ENCODE measurements around the gene NR6A1. TPM values are rescaled to one million over a fixed set of nuclear protein-coding genes. Genes with fewer than 3 reads are reported as not detected.
A peak's percentile ranks its signal among the peaks of the same experiment; 100 is the strongest.

Gene NR6A1
- total RNA-seq, 6 donors from 2014 or later, result 4.2 to 34.6 (median 8.2) TPM

DNA sequence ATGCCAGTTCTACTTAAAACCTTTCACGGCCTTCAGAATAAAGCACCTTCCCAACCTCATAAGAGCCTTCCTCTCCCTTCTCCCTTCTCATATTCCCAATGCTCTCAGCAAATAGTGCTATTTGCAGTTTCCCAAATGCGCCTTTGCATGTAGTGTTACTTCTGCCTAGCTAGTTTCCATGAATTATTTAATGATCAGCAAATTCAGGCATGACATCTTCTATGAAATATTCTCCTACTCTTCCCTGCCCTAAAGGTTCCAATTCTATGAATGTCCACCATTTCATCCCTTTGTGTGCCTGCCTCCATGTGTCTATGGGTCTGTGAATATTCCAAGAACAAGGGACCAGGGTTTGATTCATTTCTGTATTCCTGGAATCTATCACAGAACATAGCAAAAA lies 165.1 kb downstream of the NR6A1 start:
- TF ChIP-seq POLR2AphosphoS5 (IDR thresholded peaks at IDR 0.05), result no peak
- TF ChIP-seq, protein P1, sequence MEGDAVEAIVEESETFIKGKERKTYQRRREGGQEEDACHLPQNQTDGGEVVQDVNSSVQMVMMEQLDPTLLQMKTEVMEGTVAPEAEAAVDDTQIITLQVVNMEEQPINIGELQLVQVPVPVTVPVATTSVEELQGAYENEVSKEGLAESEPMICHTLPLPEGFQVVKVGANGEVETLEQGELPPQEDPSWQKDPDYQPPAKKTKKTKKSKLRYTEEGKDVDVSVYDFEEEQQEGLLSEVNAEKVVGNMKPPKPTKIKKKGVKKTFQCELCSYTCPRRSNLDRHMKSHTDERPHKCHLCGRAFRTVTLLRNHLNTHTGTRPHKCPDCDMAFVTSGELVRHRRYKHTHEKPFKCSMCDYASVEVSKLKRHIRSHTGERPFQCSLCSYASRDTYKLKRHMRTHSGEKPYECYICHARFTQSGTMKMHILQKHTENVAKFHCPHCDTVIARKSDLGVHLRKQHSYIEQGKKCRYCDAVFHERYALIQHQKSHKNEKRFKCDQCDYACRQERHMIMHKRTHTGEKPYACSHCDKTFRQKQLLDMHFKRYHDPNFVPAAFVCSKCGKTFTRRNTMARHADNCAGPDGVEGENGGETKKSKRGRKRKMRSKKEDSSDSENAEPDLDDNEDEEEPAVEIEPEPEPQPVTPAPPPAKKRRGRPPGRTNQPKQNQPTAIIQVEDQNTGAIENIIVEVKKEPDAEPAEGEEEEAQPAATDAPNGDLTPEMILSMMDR (IDR thresholded peaks at IDR 0.05), result no peak
- no peak for TF ChIP-seq POLR2A (IDR thresholded peaks at IDR 0.05)
- no peak for TF ChIP-seq EP300 (IDR thresholded peaks at IDR 0.05)
- no peaks in the 10 kb centered on the region for H3K9me3 ChIP-seq
- WGBS, 2 donors, result 89 to 90% methylated on average over 2 of the region's 2 CpGs
- no peaks in the 10 kb centered on the region for H3K27me3 ChIP-seq
- no peak overlapping the region for H3K4me3 ChIP-seq
- H3K4me1 ChIP-seq, result peaks cover 0 to 3% (median 0%) of the 10 kb centered on the region in 4 donors
- H3K27ac ChIP-seq, result no peak overlapping the region
- no peaks in the 10 kb centered on the region for H3K36me3 ChIP-seq
- no peak for ATAC-seq (ENCODE audit: low FRiP score in 2 of 2)
- no peak for DNase-seq

GRCh38 chr9:124605258-124605657 lies 165.9 kb downstream of the NR6A1 start:
- no peak for TF ChIP-seq EP300 (IDR thresholded peaks at IDR 0.05)
- TF ChIP-seq POLR2A (IDR thresholded peaks at IDR 0.05), result no peak
- no peak for TF ChIP-seq POLR2AphosphoS5 (IDR thresholded peaks at IDR 0.05)
- TF ChIP-seq, protein P1 (IDR thresholded peaks at IDR 0.05), result no peak
- DNase-seq (no peak), ATAC-seq (ENCODE audit: low FRiP score in 2 of 2) (no peak)
- Histone ChIP-seq H3K9me3 (no peaks in the 10 kb centered on the region), H3K36me3 (no peaks in the 10 kb centered on the region), H3K27ac (no peak overlapping the region), H3K4me1 (peaks cover 0 to 3% (median 0%) of the 10 kb centered on the region in 4 donors), H3K4me3 (no peak overlapping the region), H3K27me3 (no peaks in the 10 kb centered on the region)
- WGBS, 2 donors, result 76 to 82% methylated on average over 4 of the region's 4 CpGs

- 64 to 81% methylated on average over 2 of the region's 2 CpGs for WGBS, 2 donors
- Histone ChIP-seq H3K27me3 (no peaks in the 10 kb centered on the region), H3K4me1 (peaks cover 0 to 3% (median 0%) of the 10 kb centered on the region in 4 donors), H3K27ac (peak overlapping the region; percentile 52 to 67 (median 58)), H3K9me3 (no peaks in the 10 kb centered on the region), H3K4me3 (no peak overlapping the region), H3K36me3 (no peaks in the 10 kb centered on the region)
- TF ChIP-seq, protein P1 (IDR thresholded peaks at IDR 0.05), result no peak
- TF ChIP-seq EP300 (IDR thresholded peaks at IDR 0.05), result no peak
- DNase-seq, result peak in 1 of 2 donors; percentile 35
- peak; percentile 46 to 69 for ATAC-seq (ENCODE audit: low FRiP score in 2 of 2)
Measured at GRCh38 chr9:124602632-124603031, 168.5 kb downstream of the NR6A1 start.

DNA sequence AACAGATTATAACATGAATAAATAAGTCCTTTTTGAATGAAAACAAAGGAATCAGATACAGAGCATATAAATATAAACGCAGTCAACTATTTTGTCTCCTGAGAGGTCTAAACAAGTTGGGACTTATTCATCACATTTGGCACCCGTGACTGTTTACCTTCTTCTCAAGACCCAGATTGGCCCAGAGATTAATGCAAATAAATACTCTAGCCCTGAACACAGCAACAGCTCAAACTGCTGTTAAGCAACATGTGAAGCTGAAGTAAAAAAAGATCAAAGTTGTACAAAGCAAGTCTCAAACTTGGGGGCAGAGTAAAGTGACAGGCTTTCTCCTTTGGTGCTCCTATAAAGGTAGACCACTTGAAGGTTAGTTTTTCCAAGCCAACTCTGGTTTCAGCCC lies 168.9 kb downstream of the NR6A1 start:
- peak in 1 of 2 donors; percentile 42 for DNase-seq

DNA sequence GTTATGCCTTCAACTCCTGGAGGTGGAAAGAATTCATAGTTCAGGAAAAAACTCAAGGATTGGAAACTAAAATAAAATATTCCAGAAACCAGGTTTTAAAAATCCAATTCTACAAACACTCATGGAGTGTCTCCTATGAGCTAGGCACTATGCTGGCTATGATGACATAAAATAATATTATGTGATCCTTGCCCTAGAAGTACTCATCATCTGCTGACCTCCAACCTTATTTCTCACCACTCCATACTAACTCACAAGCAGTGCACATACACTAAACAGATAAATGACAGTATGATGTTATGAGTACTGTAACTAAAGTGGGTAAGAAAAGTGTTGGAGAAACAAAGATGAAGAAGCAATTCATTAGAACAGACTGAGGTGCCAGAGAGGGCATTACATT lies 170.7 kb downstream of the NR6A1 start:
- Histone ChIP-seq H3K27ac (no peak overlapping the region), H3K36me3 (no peaks in the 10 kb centered on the region), H3K4me1 (peaks cover 0 to 3% (median 0%) of the 10 kb centered on the region in 4 donors), H3K27me3 (no peaks in the 10 kb centered on the region), H3K4me3 (no peak overlapping the region), H3K9me3 (no peaks in the 10 kb centered on the region)
- DNase-seq (no peak), ATAC-seq (ENCODE audit: low FRiP score in 2 of 2) (no peak)
- TF ChIP-seq, protein P1 (IDR thresholded peaks at IDR 0.05), result no peak
- TF ChIP-seq EP300 (IDR thresholded peaks at IDR 0.05) (no peak), POLR2A (IDR thresholded peaks at IDR 0.05) (no peak), POLR2AphosphoS5 (IDR thresholded peaks at IDR 0.05) (no peak)

More for the DNA sequence above, 168.9 kb downstream of the NR6A1 start:
- H3K27ac ChIP-seq, result peak overlapping the region; percentile 52 to 67 (median 58)
- no peaks in the 10 kb centered on the region for H3K9me3 ChIP-seq
- WGBS, 2 donors, result 35 to 53% methylated on average over 2 of the region's 2 CpGs
- H3K4me3 ChIP-seq, result no peak overlapping the region
- ATAC-seq (ENCODE audit: low FRiP score in 2 of 2), result peak; percentile 40 to 70
- H3K36me3 ChIP-seq, result no peaks in the 10 kb centered on the region
- peaks cover 0 to 3% (median 0%) of the 10 kb centered on the region in 4 donors for H3K4me1 ChIP-seq
- H3K27me3 ChIP-seq, result no peaks in the 10 kb centered on the region
- TF ChIP-seq POLR2A (IDR thresholded peaks at IDR 0.05) (no peak), EP300 (IDR thresholded peaks at IDR 0.05) (no peak), POLR2AphosphoS5 (IDR thresholded peaks at IDR 0.05) (no peak)
- TF ChIP-seq, protein P1 (IDR thresholded peaks at IDR 0.05), result no peak
